T-helper 2 cell treated with Interferon-gamma antibody and Interleukin-4, amounts not matched to agents 100 ng/mL and 5 ng/mL, for 36 hours (primary cell): ENCODE data around the gene GRM8. TPM values are rescaled to one million over a fixed set of nuclear protein-coding genes. Genes with fewer than 3 reads are reported as not detected.

ENCODE experiments used
- intact Hi-C: fragments of 100-400 bp; cut with micrococcal nuclease; formaldehyde crosslinking; loops from one replicate; pipeline ENCODE4 v1.15.1; 2023
- total RNA-seq: library from RNA; stranded (reverse); gene quantifications from 2 replicates; pipeline ENCODE4 v1.2.3, GENCODE V29; 2022

GRM8 gene
- total RNA-seq, 1 donor from 2014 or later, result not detected

DNA sequence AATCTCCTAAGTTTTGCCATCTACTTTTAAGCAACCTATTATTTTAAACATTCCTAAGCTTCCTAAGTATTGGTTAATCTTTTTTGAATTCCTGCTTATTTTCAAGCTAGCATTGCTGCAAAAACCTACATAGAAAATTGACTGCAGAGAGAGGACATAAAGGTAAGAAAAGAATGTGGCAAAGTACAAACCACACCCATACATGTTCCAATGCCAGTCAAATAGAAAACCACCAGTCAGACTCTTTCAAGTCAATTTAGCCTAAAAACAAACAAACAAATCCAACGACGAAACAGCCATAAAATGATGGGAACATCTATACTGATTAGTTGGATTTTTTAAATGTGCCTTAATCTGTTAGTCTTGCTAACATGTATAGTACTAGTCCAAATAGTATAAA lies 804.8 kb downstream of the GRM8 start:
- intact Hi-C loops, result no loop called here

DNA sequence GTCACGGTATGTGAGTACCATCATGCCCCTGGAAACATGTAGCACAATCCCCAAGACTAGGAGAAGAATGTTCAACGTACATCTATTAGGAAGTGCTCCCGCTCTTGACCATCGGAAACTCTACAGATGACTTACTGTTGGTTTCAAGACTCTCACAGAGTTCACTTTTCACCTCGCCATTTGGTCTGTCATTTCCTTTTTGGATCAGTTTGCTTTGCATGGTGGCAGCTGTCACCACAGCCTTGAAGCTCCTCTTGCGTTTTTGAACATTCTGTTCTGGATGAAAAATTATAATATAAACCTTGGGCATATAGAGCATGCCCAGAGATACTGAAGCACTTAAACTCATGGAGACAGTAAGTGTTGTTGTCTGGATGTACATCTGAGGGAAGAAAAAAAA lies 806.8 kb downstream of the GRM8 start:
- intact Hi-C loops, result no loop called here

- intact Hi-C loops, result no loop called here
Observed at GRCh38 chr7:126443951-126444350, 808.8 kb downstream of the GRM8 start.

DNA sequence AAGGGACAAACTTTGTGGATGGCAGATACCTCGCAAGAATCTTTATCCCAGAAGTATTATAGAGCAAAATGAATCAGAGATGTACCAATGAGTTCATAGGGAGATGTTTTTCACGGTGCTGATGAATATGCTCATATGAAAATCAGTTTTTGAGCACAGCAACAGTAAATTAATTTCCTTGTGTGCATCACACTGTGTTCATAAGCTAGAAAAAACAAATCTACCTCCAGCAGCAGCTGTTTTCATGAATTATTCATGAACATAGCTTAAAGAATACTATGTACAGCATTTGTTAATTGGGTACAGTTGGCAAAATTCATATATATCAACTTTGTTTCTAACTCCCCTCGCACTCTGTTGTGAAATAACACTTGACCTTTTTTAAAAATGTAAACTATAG lies 809.8 kb downstream of the GRM8 start:
- intact Hi-C loops, result no loop called here

DNA sequence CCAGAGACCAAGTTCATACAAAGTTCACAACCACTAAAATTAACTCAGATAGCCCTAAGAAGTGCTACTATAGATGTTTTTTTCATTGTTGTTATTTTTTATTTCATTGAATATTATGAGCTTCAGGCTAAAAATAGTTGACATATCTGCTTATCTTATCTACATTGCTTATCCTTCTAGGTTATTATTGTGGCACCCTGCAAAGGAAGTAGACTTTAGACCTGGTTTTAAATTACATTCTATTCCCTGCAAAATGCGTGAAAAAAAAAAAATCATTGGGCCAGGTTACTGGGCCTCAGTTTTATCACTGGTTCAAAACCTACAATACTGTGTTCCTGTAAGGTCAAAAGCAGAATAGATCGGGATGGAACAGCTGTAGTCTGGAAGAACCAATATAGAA lies 811.0 kb downstream of the GRM8 start:
- intact Hi-C loops, result no loop called here

- intact Hi-C loops, result no loop called here
Observed at GRCh38 chr7:126440542-126440941, 812.2 kb downstream of the GRM8 start.

GRCh38 chr7:126436213-126436868 lies 816.4 kb downstream of the GRM8 start:
- intact Hi-C loops, result no loop called here

DNA sequence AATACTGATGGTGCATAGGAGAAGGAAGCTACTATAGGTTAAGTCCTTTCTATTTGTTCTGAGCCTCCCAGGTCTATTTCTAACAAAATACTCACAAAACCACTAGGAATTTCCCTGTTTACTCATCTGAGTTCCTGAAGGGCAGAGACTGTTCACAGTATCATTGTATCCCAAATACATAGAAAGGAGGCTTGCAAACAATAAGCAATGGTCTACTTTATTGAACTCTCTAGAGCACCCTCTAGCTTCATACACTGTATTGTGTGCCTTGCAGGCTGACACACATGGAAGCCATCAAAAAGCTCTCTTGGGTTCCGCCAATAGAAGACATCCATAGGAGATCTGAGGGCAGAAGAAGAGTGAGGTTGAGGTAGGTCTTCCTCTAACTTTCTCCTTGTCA lies 826.1 kb downstream of the GRM8 start:
- intact Hi-C loops, result no loop called here

GRCh38 chr7:126424985-126425384 lies 827.8 kb downstream of the GRM8 start:
- intact Hi-C loops, result no loop called here

DNA sequence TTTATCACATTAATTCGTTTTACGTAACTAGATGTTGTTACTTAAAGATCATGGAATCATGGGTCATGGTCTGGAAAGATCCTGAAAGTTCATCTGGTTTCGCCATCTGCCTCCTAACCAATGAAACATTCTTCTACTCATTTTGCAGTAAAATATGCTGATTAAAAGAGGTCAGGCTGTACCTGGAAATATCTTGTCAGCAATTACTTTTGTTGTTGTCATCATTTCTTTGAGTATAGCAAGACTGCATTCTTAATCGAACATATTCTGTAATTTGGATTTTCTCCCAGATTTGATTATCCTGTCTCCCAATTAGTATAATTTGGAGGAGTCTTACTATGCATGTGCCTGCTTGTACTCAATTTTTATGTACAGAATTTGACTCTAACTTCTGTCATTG lies 833.7 kb downstream of the GRM8 start:
- intact Hi-C loops, result no loop called here

GRCh38 chr7:126411821-126412383 lies 840.8 kb downstream of the GRM8 start:
- intact Hi-C loops, result loop anchor here (1.0 kb wide), 1 partner anchor 8 kb away; no protein-coding TSS in a partner anchor

GRCh38 chr7:126411032-126411820 lies 841.5 kb downstream of the GRM8 start:
- intact Hi-C loops, result no loop called here

GRCh38 chr7:126403040-126403439 lies 849.7 kb downstream of the GRM8 start:
- intact Hi-C loops, result no loop called here

- intact Hi-C loops, result no loop called here
Observed at GRCh38 chr7:126401918-126402317, 850.8 kb downstream of the GRM8 start.

GRCh38 chr7:126398851-126399529 lies 853.8 kb downstream of the GRM8 start:
- intact Hi-C loops, result no loop called here

DNA sequence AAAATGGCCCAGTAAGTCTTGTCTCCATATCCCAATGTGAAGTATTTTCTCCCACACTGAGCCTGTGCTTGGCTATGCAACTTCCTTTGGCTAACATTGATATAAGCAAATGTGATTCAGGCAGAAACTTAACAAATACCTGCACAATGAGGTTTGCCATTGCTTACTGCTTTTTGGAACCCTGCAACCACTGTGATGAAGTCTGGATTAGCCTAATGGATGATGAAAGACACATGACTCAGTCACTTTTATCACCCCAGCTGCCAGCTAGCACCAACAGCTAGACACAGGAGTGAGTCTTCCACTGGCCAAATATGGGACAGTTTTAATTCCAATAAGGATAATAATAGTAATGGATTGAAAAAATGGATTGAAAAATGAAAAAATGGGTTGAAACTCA lies 854.5 kb downstream of the GRM8 start:
- intact Hi-C loops, result no loop called here

- intact Hi-C loops, result no loop called here
Observed at GRCh38 chr7:126394406-126394805, 858.3 kb downstream of the GRM8 start.

Other genes with a start within 250 kb of the GRM8 start
- gene ZNF800, start 139.8 kb upstream of the GRM8 start, total RNA-seq, result 42.3 and 42.4 TPM in 2 replicates